Retina (tissue), 1 donor: ENCODE data around the gene HSF2BP.

ENCODE experiments used
- DNase-seq: peaks from one replicate; pipeline ENCODE4 v3.0.0-alpha.2; 2016

The HSF2BP gene

DNA sequence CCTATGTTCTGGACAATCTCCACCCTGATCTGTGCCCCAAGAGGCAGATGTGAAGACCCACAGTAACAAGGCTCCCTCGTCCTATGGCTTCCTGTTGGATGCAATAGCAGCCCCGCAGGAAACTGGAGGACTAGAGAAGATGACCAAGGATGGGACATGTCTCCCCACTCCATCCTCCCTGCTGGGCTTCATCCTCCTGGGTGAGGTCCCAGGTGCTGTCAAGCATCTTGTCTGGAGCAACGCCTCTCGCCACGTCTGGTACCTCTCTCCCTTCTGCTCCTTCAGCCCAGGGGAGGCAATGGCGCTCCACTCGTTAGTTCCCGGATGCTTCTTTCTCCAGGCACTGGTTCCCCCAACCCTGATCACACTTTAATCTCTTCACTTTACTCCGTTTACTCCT, 11.1 kb downstream of the HSF2BP start:
- no peak for DNase-seq

DNA sequence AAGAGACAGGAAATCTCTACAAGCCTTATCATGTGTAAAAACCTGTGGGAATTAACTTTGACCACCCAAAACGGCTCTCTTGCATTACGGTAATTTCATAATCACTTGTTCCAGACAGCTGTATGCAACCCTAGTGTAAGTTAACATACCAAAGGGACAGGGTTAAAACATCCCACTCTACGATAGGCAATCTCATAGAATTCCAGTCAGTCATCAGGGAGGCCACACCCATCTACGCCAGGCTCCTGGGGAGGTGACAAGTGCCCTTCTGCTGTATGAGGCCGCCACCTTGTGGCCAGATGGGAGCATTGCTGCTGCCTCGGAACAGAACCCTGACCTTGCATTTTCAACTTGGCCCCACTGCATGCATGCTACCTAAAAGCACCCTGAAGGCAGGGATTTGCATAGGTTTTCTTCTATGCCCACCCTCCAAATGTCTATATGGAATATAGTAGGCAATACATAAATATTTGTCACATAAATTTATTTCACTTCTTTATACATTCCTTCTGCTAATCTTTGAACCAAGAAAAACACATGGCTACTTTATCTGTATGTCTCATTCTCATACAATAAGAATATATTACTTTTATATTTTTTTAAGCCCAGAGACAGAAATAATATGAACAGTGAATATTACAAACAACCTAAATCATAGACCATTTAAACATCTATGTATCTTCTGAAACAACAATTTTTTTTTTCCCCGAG, 12.6 kb downstream of the HSF2BP start:
- DNase-seq = peak; percentile 90

DNA sequence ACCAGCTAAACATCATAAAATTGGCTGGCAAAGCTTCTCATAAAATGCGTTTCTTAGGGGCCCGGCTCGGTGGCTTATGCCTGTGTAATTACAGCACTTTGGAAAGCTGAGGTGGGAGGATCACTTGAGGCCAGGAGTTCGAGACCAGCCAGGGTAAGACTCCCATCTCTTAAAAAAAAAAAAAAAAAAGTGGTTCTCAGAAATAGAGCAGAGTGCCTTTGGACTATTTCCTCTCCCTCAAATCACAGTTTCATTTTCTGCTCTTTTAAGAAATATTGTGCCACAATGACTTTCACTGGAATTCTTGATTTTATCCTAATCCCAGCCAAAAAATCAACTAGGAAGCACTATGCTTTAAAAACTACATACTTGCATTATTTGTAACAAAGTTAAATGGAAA, 13.3 kb downstream of the HSF2BP start:
- no peak for DNase-seq

DNA sequence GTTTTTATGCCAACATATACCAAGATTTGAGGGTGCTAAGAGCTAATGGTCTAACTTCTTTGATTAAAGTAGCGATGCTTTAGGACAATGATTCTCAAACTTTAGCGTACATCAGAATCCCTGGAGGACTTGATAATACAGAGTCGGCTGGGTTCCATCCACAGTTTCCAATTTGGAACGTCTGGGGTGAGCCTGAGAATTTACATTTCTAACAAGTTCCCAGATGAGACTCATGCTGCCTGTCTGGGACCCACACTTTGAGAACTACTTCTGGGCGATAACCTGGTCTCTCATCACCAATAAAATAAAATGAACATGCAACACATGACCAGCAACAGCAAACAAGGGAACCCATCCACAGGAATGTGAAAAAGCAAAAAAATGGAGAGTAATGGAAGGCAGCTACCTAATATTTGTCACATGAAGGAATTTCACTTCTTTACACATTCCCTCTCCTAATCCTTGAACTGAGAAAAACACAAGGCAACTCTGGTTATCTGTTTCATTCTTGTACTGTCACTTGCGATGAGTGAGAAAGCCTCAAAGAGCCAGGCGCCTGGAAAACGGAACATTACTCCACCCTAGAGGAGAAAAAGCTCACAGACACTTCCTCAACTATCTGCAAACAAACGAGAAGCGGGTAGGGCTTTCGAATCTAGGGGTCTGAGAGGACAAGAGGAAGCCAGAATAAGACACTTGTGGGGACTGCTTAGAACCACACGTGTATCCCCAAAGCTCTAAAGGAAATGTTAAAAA, 14.0 kb downstream of the HSF2BP start:
- DNase-seq = peak; percentile 75

DNA sequence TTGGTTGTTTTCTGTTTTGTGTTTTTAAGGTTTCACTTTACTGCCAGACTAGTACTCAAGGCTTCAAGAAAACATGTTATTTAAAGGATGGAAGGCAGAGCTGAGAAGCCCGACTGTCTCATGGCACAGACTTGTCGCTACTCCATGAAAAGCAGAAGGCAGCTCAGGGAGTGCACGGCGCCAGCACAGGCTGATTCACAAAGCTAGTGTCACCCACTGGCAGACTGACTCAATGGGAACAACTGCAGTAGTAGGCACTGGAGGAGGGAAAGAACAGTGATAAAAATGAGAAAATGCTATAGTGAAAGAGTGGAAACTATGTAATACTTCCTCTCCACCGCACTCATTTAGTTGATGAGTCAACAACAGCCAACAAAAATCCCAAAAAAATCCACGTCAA, 14.7 kb downstream of the HSF2BP start:
- DNase-seq = no peak

DNA sequence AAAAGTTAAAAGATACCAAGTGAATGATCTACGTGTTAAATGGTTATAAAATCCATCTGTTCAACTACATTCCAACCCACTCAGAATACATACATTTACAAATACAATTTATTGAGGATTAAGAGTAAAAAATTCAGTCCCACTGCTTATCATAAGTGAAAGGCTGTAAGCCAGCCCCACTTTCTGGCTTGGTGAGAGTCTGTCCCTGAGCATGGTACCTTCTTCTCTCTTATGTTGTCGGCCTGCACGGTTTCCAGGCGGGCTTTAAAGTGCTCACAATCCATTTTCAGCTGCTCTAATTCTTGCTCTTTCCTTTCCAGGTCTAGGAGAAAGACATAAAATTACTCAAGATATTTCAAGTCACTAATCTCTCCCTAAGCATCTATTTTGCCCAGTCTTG, 15.2 kb downstream of the HSF2BP start:
- no peak for DNase-seq

DNA sequence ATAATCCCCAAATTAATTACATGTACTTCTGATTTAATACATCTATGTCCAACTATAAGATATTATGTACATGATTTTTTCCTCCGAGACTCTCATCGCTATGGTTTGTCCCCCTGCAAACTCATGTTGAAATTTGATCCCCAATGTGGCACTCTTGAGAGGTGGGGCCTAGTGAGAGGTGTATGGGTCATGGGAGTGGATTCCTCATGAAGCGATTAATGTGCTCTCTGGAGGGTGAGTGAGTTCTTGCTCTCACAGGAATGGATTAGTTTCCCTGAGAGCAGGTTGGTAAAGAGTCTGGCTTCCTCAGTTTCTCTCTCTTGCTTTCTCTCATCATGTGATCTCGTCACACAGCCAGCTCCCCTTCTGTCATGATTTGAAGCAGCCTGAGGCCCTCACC, 16.1 kb downstream of the HSF2BP start:
- DNase-seq = no peak

DNA sequence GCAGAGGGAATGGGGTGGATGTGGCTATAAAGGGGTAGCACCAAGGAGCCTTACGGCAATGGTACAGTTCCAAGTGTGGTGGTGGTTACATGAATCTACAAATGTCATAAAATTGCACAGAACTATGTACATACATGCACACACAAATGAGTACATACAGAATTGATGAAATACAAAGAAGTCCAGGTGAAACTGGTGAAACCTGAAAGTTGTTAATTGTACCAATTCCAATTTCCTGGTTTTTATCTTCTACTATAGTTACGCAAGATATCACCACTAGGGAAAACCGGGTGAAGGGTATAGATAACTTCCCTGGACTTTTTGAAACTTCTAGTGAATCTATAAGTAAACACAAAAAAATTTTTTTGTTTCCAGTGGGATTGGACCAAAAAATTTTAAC, 18.9 kb downstream of the HSF2BP start:
- no peak for DNase-seq

DNA sequence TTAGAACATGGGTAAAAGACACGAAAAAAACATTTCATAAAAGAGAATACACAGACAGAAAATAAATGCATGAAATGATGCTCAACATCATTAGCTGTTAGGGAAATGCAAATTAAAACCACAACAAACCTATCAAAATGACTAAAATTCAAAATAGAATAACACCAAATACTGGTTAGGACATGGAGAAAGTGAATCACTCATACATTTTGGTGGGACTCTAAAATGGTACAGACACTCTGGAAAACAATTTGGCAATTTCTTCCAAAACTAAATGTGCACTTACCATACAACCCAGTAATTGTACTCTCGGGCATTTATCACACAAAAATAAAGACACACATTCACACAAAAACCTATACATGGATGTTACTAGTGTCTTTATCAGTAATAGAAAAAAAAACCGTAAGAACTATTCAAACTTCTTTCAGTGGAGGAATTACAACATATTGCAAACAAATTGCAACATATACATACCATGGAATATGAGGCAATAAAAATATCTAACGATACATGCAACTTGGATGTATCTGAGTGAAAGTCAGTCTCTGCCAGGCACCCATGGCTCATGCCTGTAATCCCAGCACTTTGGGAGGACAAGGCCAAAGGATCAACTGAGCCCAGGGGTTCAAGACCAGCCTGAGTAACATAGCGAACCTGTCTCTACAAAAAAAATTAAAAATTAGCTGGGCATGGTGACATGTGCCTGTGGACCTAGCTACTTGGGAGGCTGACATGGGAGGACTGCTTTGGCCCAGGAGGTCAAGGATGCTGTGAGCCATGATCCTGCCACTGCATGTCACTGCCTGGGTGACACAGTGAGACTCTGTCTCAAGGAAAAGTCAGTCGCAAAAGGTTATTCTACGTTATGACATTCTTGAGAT, 19.6 kb downstream of the HSF2BP start:
- no peak for DNase-seq

DNA sequence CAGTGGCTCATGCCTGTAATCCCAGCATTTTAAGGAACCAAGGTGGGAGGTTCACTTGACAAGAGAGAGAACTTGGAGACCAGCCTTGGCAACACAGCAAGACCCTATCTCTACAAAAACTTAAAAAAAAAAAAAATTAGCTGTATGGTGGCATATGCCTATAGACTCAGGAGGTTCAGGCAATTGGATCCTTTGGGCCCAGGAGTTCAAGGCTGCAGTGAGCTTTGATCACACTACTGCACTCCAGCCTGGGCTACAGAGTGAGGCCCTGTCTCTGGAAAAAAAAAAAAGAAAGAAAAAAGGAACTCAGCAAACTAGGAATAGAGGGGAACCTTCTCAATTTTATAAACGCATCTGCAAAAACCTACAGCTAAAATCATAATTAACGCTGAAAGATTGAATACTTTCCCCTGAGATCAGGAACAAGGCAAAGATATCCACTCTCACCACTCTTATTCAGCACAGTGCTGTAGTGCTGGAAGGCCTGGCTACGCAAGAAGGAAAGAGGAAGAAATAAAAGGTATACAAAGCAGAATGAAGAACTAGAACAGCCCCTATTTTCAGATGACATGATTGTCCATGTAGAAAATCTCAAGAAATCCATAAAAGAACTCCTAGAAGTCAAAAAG, 21.6 kb downstream of the HSF2BP start:
- DNase-seq = no peak

DNA sequence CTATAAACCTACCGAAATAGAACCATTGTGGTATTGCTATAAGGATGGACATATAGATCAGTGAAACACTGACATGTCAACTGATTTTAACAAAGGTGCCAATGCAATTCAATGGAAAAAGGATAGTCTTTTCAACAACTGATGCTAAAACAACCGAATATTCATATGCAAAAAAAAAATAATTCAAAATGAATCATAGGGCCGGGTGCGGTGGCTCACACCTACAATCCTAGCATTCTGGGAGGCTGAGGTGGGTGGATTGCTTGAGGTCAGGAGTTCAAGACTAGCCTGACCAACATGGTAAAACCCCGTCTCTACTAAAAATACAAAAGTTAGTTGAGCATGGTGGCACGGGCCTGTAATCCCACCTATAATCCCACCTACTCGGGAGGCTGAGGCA, 23.9 kb downstream of the HSF2BP start:
- no peak for DNase-seq

DNA sequence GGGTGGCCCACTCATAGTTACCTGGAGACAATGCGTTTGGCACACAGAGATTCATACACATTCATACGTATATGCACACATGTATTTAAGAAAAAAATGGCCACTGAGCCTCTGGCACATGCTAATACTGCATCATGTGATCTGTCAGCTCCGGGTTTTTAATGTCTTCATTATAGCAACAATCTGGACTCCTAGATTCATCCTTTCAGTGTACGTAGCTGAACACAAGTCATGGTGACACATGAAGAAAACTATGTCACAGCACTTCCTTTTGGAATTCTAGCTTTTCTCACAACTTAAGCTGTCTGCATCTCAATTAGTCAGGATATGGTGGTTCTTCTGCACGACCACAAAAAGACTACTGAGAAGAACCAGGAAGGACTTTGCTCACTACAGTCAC, 24.7 kb downstream of the HSF2BP start:
- DNase-seq = no peak

DNA sequence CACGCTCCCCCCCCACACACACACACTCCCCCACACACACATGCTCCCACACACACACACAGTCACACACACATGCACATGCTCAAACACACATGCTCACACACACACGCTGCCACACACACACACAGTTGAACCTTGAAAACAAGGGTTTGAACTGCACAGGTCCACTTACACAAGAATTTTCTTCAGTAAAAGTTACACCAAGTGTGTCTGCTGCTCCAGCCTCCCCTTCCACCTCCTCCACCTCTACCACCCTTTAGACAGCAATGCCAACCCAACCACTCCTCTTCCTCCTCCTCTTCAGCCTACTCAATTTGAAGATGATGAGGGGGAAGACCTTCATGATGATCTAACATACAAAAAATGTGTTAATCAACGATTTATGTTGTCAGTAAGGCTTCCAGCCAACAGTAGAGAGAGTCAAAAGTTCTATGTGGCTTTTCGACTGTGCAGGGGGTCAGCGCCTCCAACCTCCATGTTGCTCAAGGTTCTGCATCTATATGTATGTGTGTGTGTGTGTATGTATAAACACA, 26.8 kb downstream of the HSF2BP start:
- no peak for DNase-seq

DNA sequence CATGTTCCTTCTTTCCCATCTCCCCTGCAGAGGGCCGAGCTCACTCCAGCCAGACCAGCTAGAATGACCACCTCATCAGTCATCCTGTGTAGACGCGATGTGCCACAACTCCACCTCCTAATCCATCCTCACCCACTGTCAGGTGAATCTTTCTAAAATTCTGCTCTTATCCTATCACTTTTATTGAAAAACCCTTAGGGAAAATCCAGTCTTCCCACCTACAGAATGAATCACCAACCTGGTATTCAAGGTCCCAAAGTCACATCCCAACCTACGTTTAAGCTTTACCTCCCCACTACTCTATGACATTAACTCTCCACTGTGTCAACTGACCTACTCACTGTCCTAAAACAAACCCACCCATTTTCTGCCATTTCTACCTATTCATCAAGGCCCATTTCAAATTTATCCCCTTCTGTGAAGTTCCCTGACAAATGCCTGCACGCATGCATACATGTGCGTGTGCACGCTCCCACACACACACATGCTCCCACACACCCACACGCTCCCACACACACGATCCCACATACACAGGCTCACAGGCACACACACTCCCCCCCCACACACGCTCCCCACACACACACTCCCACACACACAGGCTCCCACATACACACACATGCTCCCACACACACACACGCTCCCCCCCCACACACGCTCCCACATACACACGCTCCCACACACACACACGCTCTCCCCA, 27.7 kb downstream of the HSF2BP start:
- no peak for DNase-seq

DNA sequence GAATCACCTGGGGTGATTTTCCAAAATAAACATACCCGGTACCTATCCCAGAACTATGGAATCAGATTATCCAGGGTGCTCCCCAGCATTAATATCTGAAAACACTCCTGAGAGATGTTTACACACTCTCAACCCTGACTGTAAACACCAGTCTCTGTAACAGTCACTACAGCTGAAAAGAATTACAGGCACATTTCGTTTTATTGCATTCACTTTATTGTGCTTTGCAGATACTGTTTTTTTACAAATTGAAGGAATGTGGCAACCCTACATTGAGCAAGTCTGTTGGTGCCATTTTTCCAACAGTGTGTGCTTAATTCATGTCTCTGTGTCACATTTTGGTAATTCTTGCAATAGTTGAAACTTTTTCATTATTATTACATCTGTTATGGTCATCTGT, 31.8 kb downstream of the HSF2BP start:
- no peak for DNase-seq

DNA sequence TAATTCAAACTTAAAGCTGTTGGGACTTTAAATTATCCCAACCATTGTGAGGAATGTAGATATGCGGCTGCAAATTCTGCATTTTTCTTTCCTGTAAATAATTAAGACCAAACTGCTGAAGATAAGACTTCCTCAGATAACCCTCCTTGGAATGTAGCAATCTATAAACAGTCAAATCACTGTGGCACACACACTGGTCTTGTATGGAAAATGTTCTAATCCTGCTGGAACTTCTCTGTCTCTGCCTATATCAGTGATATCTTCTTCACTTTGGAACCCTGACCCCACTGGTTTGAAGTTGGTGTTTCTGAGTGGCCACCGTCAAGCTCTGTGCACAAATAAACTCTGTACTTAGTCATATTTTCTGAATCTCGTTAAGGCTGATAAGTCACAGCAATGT, 32.9 kb downstream of the HSF2BP start:
- DNase-seq = no peak

DNA sequence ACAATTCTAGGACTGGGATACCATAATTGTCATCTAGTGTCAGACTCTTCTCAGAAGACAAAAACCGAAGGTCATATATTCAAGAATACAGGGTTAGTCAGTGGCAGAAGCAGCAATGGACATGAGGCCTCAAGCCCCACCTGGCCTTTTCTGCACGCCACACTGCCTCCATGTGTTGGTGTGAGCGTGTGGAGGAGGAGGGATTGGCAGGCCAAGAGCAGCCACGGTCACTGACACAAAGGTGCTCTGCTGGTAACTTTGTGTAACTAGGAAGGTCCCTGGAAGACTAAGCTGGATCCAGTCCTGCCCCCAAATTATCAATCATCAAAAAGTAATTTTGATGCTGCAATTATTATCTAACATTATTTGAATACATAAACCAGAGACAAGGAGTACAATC, 34.9 kb downstream of the HSF2BP start:
- DNase-seq = no peak

DNA sequence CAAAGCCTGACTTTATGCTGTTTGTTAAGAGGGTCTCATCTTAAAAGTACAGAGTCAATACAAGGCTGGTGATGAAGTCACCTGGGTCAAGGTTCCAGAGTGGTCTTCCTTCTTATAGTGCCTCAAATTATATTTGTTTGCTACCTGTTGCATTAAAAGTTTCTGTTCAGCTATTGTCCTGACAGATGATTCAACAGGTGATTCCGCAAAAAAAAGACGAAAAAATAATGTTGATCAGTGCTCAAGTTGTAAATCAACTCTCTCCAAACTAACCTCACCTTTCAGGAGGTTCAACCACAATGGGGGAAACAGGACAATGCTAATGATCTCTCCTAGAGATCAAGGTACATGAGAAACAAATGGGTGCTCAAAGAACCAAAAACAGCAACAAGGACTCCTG, 35.7 kb downstream of the HSF2BP start:
- DNase-seq = no peak

DNA sequence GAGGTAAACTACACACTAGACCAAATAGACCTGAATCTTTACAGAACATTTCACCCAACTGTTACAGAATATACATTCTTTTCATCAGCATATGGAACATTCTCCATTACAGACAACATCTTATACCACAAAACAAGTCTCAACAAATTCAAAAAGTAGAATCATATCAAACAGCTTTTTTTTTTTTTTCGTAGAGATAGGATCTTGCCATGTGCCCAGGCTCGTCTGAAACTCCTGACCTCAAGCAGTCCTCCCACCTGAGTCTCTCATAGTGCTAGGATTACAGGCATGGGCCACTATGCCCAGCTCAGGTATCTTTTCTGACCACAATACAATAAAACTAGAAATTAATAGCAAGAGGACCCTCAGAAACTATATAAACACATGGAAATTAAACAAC, 36.5 kb downstream of the HSF2BP start:
- DNase-seq = no peak

DNA sequence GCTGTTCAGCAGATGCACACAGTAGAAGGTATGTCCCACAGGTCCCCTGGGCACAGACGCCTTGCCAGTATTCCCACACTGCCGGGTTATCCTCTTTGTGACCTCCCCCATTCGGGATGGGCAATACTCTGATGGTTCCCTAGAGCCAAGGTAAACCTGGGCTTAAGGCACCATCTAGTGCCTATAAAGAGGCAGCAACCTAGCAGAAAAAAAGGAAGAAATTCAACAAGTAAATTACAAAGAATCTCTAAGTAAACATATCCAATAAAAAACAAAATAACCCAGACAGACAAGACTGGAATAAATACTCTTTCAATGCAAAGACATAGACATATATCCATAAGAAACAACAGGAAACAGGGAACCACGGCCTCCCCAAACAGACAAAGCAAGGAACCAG, 39.4 kb downstream of the HSF2BP start:
- no peak for DNase-seq

DNA sequence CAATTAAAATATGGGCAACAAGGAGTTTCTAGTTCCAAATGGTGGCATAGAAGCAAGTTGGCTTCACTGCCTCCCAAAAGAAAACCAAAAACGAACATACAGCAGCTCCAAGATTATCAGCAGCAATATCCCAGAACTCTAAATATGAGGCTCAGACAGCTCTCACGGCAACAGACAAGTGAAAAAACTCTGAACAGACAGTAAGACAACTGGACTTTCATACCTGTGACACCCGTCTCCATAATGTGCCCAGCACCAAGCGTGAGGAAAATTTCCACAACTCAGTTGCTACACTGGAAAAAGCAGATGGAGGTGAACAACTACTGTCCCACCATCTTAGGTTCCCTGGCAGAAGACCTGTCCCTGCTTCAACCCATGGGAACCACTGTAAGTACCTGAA, 39.9 kb downstream of the HSF2BP start:
- no peak for DNase-seq

DNA sequence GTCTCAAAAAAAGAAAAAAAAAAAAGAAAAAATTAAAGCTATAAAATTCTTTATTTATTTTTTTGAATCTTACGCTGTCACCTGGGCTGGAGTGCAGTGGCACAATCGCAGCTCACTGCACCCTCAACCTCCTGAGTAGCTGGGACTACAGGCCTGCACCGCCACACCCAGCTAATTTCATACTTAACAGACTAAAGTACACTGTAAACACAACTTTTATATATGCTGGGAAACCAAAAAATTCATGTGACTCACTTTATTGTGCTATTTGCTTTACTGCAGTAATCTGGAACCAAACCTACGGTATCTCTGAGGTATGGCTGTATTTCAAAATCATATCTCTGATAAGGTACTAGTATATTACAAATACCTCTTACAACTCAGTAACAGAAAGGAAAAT, 40.3 kb downstream of the HSF2BP start:
- DNase-seq = no peak
